Right lobe of liver (tissue), 6 donors: ENCODE results near the gene RASAL2. TPM values are rescaled to one million over a fixed set of nuclear protein-coding genes. Genes with fewer than 3 reads are reported as not detected.

Experiments
- ATAC-seq, 4 donors: fragments of 200-7000 bp; cut with Tn5 transposase; one replicate each; pipeline ENCODE4 v1.9.1; 2020; ENCODE audit warnings: mild to moderate bottlenecking in 4 of 4, moderate library complexity in 4 of 4
- DNase-seq, 3 donors: peaks; one replicate each; pipeline ENCODE4 v3.0.0-alpha.2; 2020
- H3K27ac ChIP-seq, 3 donors: fragments of 200-600 bp; one replicate each; pipeline ENCODE4 v1.8.0; 2022
- H3K27me3 ChIP-seq, 2 donors: fragments of 200-600 bp; one replicate each; pipeline ENCODE4 v1.8.0; 2022
- H3K36me3 ChIP-seq, 4 donors: fragments of 200-600 bp; sonication (generic) in 1 of 4; one replicate each; pipeline versions ENCODE4 v1.5.1 to v1.8.0; 2017 to 2022; ENCODE audit warnings: control low read depth in 1 of 4
- H3K4me1 ChIP-seq, 4 donors: fragments of 200-600 bp; sonication (generic) in 1 of 4; one replicate each; pipeline versions ENCODE4 v1.5.1 to v1.8.0; 2017 to 2022; ENCODE audit warnings: control low read depth in 1 of 4
- H3K4me3 ChIP-seq, 3 donors: fragments of 200-600 bp; one replicate each; pipeline ENCODE4 v1.8.0; 2022
- H3K9me3 ChIP-seq, 4 donors: fragments of 200-600 bp; sonication (generic) in 1 of 4; one replicate each; pipeline versions ENCODE4 v1.5.1 to v1.8.0; 2017 to 2022; ENCODE audit warnings: control low read depth in 1 of 4
- POLR2A ChIP-seq: fragments of 450-650 bp; IDR thresholded peaks from one replicate; pipeline ENCODE4 v1.6.1; 2017; ENCODE audit warnings: antibody characterized with exemption, mild to moderate bottlenecking
- WGBS: methylation state at CpG from one replicate; pipeline ENCODE4 v1.1.6; 2018; ENCODE audit warnings: low coverage, low lambda C conversion rate; ENCODE audit not compliant: insufficient coverage; ENCODE audit errors: missing lambda C conversion rate; 5-methylcytosine and 5-hydroxymethylcytosine counted together
- intact Hi-C, 2 donors: fragments of 100-400 bp; cut with DNase I; formaldehyde crosslinking; loops; one replicate each; pipeline versions ENCODE4 v1.11.2 to v1.14.1; 2022
- total RNA-seq, 6 experiments: library from RNA; depleted of rRNA in 2 of 6; stranded (reverse); fragments of >200 nt in 2 of 6; fragmentation: NEBNext Ultra II Directional in 3 of 6; extraction: Animal tissue kit (Norgen Biotek cat#: 25700) in 3 of 6; gene quantifications; one replicate each; pipeline versions ENCODE4 v1.1.0 to v1.2.4, GENCODE V29; 2016 to 2023
- TF ChIP-seq, protein P1 (sequence below), 4 donors: fragments of 200-600 bp in 3 of 4; fragments of 450-650 bp in 1 of 4; IDR thresholded peaks; one replicate each; pipeline versions ENCODE4 v1.5.1 to v1.8.0; 2016 to 2022; ENCODE audit warnings: antibody characterized with exemption in 4 of 4, mild to moderate bottlenecking in 2 of 4
- donor health status: DM: no; HTN: yes; CAD: no.
- donor health status: DM: no; HTN: no; CAD: no.
- donor health status: DM: no; HTN: no; CAD: no.
- donor health status: DM: no; HTN: yes; CAD: no.
- donor health status: DM: no; HTN: yes; CAD: no.

RASAL2 gene
- total RNA-seq, 6 experiments from 2014 or later = 3.6 to 6.0 (median 5.2) TPM

- Histone ChIP-seq H3K9me3 (no peaks in the 10 kb centered on the region), H3K27ac (no peak overlapping the region), H3K27me3 (no peaks in the 10 kb centered on the region), H3K4me3 (no peak overlapping the region), H3K4me1 (no peaks in the 10 kb centered on the region), H3K36me3 (no peaks in the 10 kb centered on the region)
- no peak for TF ChIP-seq POLR2A
- TF ChIP-seq, protein P1, sequence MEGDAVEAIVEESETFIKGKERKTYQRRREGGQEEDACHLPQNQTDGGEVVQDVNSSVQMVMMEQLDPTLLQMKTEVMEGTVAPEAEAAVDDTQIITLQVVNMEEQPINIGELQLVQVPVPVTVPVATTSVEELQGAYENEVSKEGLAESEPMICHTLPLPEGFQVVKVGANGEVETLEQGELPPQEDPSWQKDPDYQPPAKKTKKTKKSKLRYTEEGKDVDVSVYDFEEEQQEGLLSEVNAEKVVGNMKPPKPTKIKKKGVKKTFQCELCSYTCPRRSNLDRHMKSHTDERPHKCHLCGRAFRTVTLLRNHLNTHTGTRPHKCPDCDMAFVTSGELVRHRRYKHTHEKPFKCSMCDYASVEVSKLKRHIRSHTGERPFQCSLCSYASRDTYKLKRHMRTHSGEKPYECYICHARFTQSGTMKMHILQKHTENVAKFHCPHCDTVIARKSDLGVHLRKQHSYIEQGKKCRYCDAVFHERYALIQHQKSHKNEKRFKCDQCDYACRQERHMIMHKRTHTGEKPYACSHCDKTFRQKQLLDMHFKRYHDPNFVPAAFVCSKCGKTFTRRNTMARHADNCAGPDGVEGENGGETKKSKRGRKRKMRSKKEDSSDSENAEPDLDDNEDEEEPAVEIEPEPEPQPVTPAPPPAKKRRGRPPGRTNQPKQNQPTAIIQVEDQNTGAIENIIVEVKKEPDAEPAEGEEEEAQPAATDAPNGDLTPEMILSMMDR (IDR thresholded peaks at IDR 0.05) = no peak
- intact Hi-C loops = no loop called here
- ATAC-seq (no peak), DNase-seq (no peak)
These were observed 243.3 kb downstream of the RASAL2 start for GRCh38 chr1:178337091-178337706.

DNA sequence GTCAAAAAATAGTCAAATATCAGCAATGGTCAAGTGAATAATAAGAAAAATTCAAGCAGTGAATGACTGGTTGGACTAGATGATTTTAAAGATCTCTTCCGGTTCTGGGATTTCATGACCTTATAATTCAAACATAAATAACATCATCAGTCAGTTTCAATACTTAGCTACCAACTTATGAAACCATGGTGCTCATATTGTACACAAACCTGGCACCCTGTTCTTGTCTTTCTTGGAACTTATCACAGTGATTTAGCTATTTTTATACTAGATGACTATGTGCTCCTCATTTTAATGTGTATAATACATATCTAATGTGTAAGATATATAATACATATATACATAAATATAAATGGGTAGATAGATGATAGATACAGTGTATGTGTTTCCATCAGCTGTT, 245.9 kb downstream of the RASAL2 start:
- WGBS = 63% methylated on average over 1 of the region's 1 CpG
- Histone ChIP-seq H3K27me3 (no peaks in the 10 kb centered on the region), H3K27ac (no peak overlapping the region), H3K4me1 (peaks cover 0 to 5% (median 0%) of the 10 kb centered on the region in 4 donors), H3K4me3 (no peak overlapping the region), H3K36me3 (no peaks in the 10 kb centered on the region), H3K9me3 (no peaks in the 10 kb centered on the region)
- ATAC-seq (no peak), DNase-seq (no peak)
- intact Hi-C loops = no loop called here
- TF ChIP-seq, protein P1 (IDR thresholded peaks at IDR 0.05) = no peak

- Histone ChIP-seq H3K27ac (no peak overlapping the region), H3K4me1 (peaks cover 0 to 18% (median 0%) of the 10 kb centered on the region in 4 donors), H3K4me3 (no peak overlapping the region), H3K36me3 (no peaks in the 10 kb centered on the region), H3K27me3 (no peaks in the 10 kb centered on the region), H3K9me3 (no peaks in the 10 kb centered on the region)
- TF ChIP-seq, protein P1 (IDR thresholded peaks at IDR 0.05) = no peak
- no peak for TF ChIP-seq POLR2A
- intact Hi-C loops = no loop called here
- DNase-seq = no peak
- peak in 1 of 4 donors; percentile 15 for ATAC-seq
- 62% methylated on average over 8 of the region's 10 CpGs for WGBS
These were observed 247.5 kb downstream of the RASAL2 start for GRCh38 chr1:178341261-178341956.

GRCh38 chr1:178342745-178343144, 248.8 kb downstream of the RASAL2 start:
- Histone ChIP-seq H3K27me3 (no peaks in the 10 kb centered on the region), H3K4me1 (peaks cover 0 to 18% (median 0%) of the 10 kb centered on the region in 4 donors), H3K9me3 (no peaks in the 10 kb centered on the region), H3K36me3 (no peaks in the 10 kb centered on the region), H3K27ac (no peak overlapping the region), H3K4me3 (no peak overlapping the region)
- ATAC-seq = no peak
- intact Hi-C loops = no loop called here
- 79% methylated on average over 2 of the region's 2 CpGs for WGBS
- DNase-seq = no peak
- TF ChIP-seq, protein P1 (IDR thresholded peaks at IDR 0.05) = no peak
- TF ChIP-seq POLR2A = no peak
